HEK293 (cell line): ENCODE results near the gene AGMO.

Source experiments
- CTCF ChIA-PET: fragments of 350-600 bp; formaldehyde crosslinking; extraction: SDS; loops from one replicate; lab custom pipeline; 2021; ENCODE audit warnings: antibody characterized with exemption; lab: Yijun Ruan, JAX
- POLR2A ChIA-PET: fragments of 300-600 bp; formaldehyde crosslinking; extraction: SDS; loops from one replicate; lab custom pipeline; 2020; ENCODE audit warnings: antibody characterized with exemption, inconsistent platforms; lab: Yijun Ruan, JAX
- H3K27ac ChIP-seq: fragments of 200-500 bp; sonication (Bioruptor generic); 2 replicates; pipeline ENCODE4 v1.5.1; 2014; ENCODE audit warnings: low read depth, low read length, control low read depth, inconsistent platforms; ENCODE audit errors: extremely low read depth
- H3K36me3 ChIP-seq, 2 experiments: fragments of 200-500 bp in 1 of 2; sonication (Bioruptor generic) in 1 of 2; 1 replicate in 1 of 2; 2 replicates in 1 of 2; pipeline ENCODE4 v1.5.1; 2014 to 2017; ENCODE audit warnings: inconsistent platforms in 2 of 2, low read length in 2 of 2; ENCODE audit not compliant: control insufficient read depth in 2 of 2, insufficient read depth in 1 of 2
- H3K4me1 ChIP-seq: fragments of 200-500 bp; sonication (Bioruptor generic); 2 replicates; pipeline ENCODE4 v1.5.1; 2014; ENCODE audit warnings: mild to moderate bottlenecking, low read length, inconsistent platforms; ENCODE audit not compliant: control insufficient read depth, insufficient read depth
- H3K4me3 ChIP-seq: 2 replicates; pipeline ENCODE4 v1.5.1; 2011; ENCODE audit warnings: low read depth, mild to moderate bottlenecking, control low read depth, low read length, moderate library complexity
- H3K9me3 ChIP-seq: fragments of 200-500 bp; sonication (Bioruptor generic); 2 replicates; pipeline ENCODE4 v1.5.1; 2014; ENCODE audit warnings: low read depth, low read length, inconsistent platforms; ENCODE audit not compliant: control insufficient read depth, insufficient read depth
- AEBP2 ChIP-seq: fragments of 450-650 bp; formaldehyde crosslinking; IDR thresholded peaks from 2 replicates; pipeline ENCODE4 v1.5.1; 2016; ENCODE audit warnings: missing biosample characterization, missing genetic modification characterization, borderline replicate concordance
- GLI4 ChIP-seq: fragments of 450-650 bp; formaldehyde crosslinking; IDR thresholded peaks from 2 replicates; pipeline ENCODE4 v1.5.1; 2016; ENCODE audit warnings: missing biosample characterization, missing genetic modification characterization
- PRDM2 ChIP-seq: fragments of 450-650 bp; formaldehyde crosslinking; IDR thresholded peaks from 2 replicates; pipeline ENCODE4 v1.5.1; 2016; ENCODE audit warnings: missing biosample characterization, missing genetic modification characterization, borderline replicate concordance
- TSHZ1 ChIP-seq: fragments of 450-650 bp; formaldehyde crosslinking; IDR thresholded peaks from 2 replicates; pipeline ENCODE4 v1.5.1; 2016; ENCODE audit warnings: missing biosample characterization, missing genetic modification characterization, borderline replicate concordance
- ZBTB49 ChIP-seq: fragments of 450-650 bp; formaldehyde crosslinking; IDR thresholded peaks from 2 replicates; pipeline ENCODE4 v1.5.1; 2016; ENCODE audit warnings: missing biosample characterization, missing genetic modification characterization, low read depth
- ZFHX2 ChIP-seq: fragments of 450-650 bp; formaldehyde crosslinking; conservative IDR thresholded peaks from 2 replicates; pipeline ENCODE4 v1.5.1; 2016; ENCODE audit warnings: missing biosample characterization, missing genetic modification characterization
- ZNF138 ChIP-seq: fragments of 450-650 bp; formaldehyde crosslinking; IDR thresholded peaks from 2 replicates; pipeline ENCODE4 v1.5.1; 2016; ENCODE audit warnings: missing biosample characterization, missing genetic modification characterization, borderline replicate concordance
- ZNF169 ChIP-seq: fragments of 450-650 bp; formaldehyde crosslinking; IDR thresholded peaks from 2 replicates; pipeline ENCODE4 v1.5.1; 2016; ENCODE audit warnings: missing biosample characterization, missing genetic modification characterization
- ZNF214 ChIP-seq: fragments of 450-650 bp; formaldehyde crosslinking; IDR thresholded peaks from 2 replicates; pipeline ENCODE4 v1.5.1; 2017; ENCODE audit warnings: missing biosample characterization, mild to moderate bottlenecking, missing genetic modification characterization, borderline replicate concordance
- ZNF248 ChIP-seq: fragments of 450-650 bp; formaldehyde crosslinking; IDR thresholded peaks from 2 replicates; pipeline ENCODE4 v1.5.1; 2017; ENCODE audit warnings: missing biosample characterization, missing genetic modification characterization
- ZNF311 ChIP-seq: fragments of 450-650 bp; formaldehyde crosslinking; IDR thresholded peaks from 2 replicates; pipeline ENCODE4 v1.5.1; 2017; ENCODE audit warnings: missing biosample characterization, missing genetic modification characterization, borderline replicate concordance
- ZNF324 ChIP-seq: fragments of 450-650 bp; formaldehyde crosslinking; IDR thresholded peaks from 2 replicates; pipeline ENCODE4 v1.5.1; 2016; ENCODE audit warnings: missing biosample characterization, missing genetic modification characterization
- ZNF560 ChIP-seq: fragments of 450-650 bp; formaldehyde crosslinking; IDR thresholded peaks from 2 replicates; pipeline ENCODE4 v1.5.1; 2017; ENCODE audit warnings: missing biosample characterization, missing genetic modification characterization, borderline replicate concordance
- ZNF660 ChIP-seq: fragments of 450-650 bp; IDR thresholded peaks from 2 replicates; pipeline ENCODE4 v1.5.1; 2018; ENCODE audit warnings: missing biosample characterization, mild to moderate bottlenecking, missing genetic modification characterization
- ZNF76 ChIP-seq: fragments of 450-650 bp; formaldehyde crosslinking; IDR thresholded peaks from 2 replicates; pipeline ENCODE4; 2016; ENCODE audit warnings: low read depth, missing biosample characterization, missing genetic modification characterization, borderline replicate concordance
- ZSCAN30 ChIP-seq: fragments of 450-650 bp; IDR thresholded peaks from 2 replicates; pipeline ENCODE4 v1.5.1; 2018; ENCODE audit warnings: missing biosample characterization, mild to moderate bottlenecking, missing genetic modification characterization, moderate library complexity
- ZSCAN5A ChIP-seq: fragments of 450-650 bp; formaldehyde crosslinking; IDR thresholded peaks from 2 replicates; pipeline ENCODE4 v1.5.1; 2016; ENCODE audit warnings: missing biosample characterization, missing genetic modification characterization

Gene AGMO

GRCh38 chr7:15481132-15481531 lies 80.7 kb downstream of the AGMO start:
- H3K4me1 ChIP-seq: no peaks in the 10 kb centered on the region
- ChIA-PET CTCF (interaction anchor here (0.7 kb wide), 1 partner anchor 158 kb away, joined by 3 read pairs; no protein-coding TSS in a partner anchor), POLR2A (no interaction called here)
- TF ChIP-seq ZNF169 (no peak), ZBTB49 (no peak), ZNF560 (tag by site-specific recombination) (no peak), ZNF76 (tag by site-specific recombination) (no peak)
- H3K27ac ChIP-seq: no peak overlapping the region
- H3K36me3 ChIP-seq: no peaks in the 10 kb centered on the region
- H3K9me3 ChIP-seq: no peaks in the 10 kb centered on the region
- no peak overlapping the region for H3K4me3 ChIP-seq

- Histone ChIP-seq H3K4me1 (no peaks in the 10 kb centered on the region), H3K36me3 (no peaks in the 10 kb centered on the region), H3K4me3 (no peak overlapping the region), H3K27ac (no peak overlapping the region), H3K9me3 (no peaks in the 10 kb centered on the region)
- TF ChIP-seq ZNF324 (no peak), ZSCAN5A (tag by site-specific recombination) (no peak), PRDM2 (no peak), GLI4 (tag by site-specific recombination) (no peak), ZFHX2 (tag by site-specific recombination) (no peak), ZSCAN30 (tag by site-specific recombination) (no peak), ZNF138 (tag by site-specific recombination) (no peak)
- ChIA-PET CTCF (no interaction called here), POLR2A (no interaction called here)
These were observed 83.4 kb downstream of the AGMO start for GRCh38 chr7:15478401-15478800.

- Histone ChIP-seq H3K36me3 (no peaks in the 10 kb centered on the region), H3K27ac (no peak overlapping the region), H3K4me3 (no peak overlapping the region), H3K9me3 (no peaks in the 10 kb centered on the region), H3K4me1 (no peaks in the 10 kb centered on the region)
- ChIA-PET CTCF (interaction anchor here (0.7 kb wide), 1 partner anchor 28 kb away, joined by 3 read pairs; no protein-coding TSS in a partner anchor), POLR2A (no interaction called here)
- TF ChIP-seq ZNF311 (tag by site-specific recombination) (no peak), GLI4 (tag by site-specific recombination) (no peak), ZNF660 (tag by site-specific recombination) (no peak), ZNF214 (no peak), ZNF248 (tag by site-specific recombination) (no peak), AEBP2 (tag by site-specific recombination) (no peak), TSHZ1 (tag by site-specific recombination) (no peak)
These were observed 85.3 kb downstream of the AGMO start for GRCh38 chr7:15476531-15476918.
